HG03378 (cell line): ENCODE measurements around the gene POP5.
"Not testable (repeated sequence)": the region's sequence is repeated elsewhere in the genome, so short reads cannot be mapped to it uniquely, and the experiment has no call there.

ENCODE experiments used
- ATAC-seq: cut with Tn5 transposase; IDR thresholded peaks from one replicate; pipeline ENCODE4 v1.9.1; 2021; ENCODE audit warnings: mild to moderate bottlenecking, moderate library complexity; ENCODE audit not compliant: unreplicated experiment

POP5 gene

DNA sequence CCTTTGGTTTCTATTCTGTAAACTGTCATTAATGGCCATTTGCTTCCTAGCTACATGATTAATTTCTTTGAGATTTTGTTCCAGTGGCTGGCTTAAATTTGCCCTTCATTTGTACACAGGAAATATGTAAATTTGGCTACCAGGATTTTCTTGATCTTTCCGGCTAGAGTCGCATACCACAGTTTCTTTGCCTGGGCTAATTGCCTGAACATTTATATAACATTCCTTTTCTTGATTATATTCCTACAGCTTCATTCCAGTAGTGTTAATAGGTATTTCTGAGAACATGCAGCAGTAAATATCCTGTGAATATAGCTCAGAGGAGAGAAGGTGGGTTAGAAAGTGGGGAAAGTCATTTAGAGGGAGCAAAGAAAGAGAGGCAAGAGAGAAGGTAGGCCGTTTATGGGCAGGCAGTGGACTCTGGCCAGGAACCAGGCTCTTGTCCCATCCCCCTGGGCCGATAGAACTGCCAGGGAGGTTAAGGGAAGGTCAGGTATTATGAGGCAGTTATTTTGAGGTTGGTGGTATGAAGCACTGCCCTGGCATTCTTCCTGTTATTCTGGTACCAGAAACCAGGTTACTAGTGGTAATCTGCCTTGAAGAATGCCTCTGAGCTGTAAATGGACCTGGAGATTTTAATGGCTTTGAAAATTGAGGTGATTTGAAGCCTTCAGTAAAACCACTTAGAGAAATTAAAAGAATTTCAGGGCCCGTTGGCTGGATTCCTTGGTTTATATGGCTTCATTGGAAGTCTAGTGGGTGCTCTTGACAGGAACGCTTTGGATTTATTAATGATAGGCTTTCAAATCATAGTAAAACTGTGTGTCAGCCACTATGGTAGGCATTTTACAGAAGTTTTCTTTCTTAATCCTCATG, 42.7 kb downstream of the POP5 start:
- ATAC-seq: no peak

DNA sequence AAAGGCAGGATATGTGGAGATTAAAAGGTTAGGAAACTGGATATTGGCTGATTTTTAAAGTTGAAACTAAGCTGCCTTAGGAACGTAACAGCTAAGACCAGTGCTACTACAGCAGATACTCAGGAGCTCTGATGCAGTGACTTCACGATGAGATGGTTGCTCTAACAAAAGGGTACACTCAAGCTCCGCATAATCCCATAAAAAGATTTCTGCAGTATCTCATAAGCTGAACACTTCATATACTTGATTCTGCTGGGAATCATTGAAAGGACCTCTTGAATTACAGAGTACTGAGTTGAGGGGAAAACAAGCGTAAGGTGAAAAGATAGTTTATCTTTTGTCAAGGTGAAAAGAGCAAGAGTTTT, 43.4 kb downstream of the POP5 start:
- no peak for ATAC-seq

DNA sequence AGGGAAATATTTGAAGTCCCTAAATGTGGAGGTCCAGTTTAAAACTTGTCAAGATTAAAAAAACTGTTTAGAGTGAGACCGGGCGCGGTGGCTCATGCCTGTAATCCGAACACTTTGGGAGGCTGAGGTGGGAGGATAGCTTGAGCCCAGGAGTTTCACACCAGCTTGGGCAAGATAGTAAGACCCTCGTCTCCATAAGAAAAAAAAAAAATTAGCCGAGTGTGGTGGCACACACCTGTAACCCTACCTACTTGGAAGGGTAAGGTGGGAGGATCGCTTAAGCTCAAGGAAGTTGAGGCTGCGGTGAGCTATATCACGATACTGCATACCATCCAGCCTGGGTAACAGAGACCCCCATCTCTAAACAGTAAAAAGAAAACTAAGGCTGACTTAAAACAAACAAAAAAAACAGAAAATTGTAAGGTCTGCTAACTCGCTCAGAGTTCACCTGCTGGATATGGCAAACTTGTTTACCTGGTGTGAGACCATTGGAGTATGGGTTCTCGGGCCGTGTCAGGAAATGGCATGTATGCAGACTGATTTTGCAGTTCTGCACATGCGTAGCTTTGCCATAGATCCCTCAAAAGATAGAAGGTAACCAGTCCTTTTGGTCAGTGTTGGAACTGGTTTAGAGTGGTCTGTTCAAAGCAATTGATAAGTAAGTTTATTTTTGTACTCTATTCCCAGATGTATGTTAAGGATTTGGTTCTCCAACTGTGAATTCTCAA, 45.0 kb downstream of the POP5 start:
- no peak for ATAC-seq

DNA sequence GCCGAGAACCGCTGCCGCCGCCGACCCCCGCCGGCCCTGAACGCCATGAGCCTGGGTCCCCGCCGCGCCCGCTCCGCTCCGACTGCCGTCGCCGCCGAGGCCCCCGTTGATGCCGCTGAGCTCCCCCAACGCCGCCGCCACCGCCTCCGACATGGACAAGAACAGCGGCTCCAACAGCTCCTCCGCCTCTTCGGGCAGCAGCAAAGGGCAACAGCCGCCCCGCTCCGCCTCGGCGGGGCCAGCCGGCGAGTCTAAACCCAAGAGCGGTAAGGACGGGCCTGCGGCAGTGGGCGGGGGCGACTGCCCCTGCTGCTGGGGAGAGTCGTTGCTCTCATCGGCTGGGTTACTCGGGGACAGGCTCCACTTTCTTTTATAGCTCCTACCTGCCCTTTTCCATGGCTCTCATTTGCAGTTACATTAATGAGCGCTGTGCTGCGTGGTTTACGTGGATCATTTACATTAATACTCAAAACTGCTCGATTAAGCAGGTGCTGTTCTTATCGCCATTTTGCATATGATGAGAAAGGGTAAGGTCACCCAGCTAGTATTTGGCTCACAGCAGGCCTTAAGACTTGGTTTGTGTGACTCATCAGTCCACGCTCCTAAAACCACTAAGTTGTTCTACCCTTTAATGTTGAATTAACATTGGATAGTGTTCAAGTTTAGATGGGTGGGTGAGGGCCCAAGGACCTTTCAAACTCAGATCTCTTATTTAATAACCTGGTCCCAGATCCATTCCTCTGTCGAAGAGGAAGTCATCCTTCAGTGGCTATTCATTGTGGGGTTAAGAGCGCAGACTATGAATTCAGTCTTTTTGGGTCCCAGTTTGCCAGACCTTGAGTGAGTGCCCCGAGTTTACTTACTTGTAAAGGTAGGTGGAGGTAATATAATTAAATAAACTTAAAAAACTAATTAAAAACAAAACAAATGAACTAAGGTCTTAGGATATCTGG, 46.2 kb downstream of the POP5 start:
- ATAC-seq: peak; percentile 22

DNA sequence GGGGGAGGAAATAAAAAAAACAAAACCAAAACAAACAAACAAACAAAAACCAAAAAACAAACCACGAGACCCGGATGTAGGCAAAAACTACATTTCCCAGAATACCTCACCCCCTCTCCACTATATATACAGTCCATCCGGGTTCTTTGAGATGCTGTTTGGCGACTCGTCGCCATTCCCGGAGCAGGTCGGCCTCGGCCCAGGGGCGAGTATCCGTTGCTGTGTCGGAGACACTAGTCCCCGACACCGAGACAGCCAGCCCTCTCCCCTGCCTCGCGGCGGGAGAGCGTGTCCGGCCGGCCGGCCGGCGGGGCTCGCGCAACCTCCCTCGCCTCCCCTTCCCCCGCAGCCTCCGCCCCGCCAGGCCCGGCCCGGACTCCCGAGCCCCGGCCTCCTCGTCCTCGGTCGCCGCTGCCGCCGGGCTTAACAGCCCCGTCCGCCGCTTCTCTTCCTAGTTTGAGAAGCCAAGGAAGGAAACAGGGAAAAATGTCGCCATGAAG, 46.9 kb downstream of the POP5 start, which contains the start of gene RNF10:
Gene RNF10 (plus strand): TSS at position 154 of the 500 bp plus-strand sequence. CDS start 456 bp downstream, outside the sequence.
- peak; percentile 52 for ATAC-seq

- no peak for ATAC-seq
These were observed 48.4 kb downstream of the POP5 start for GRCh38 chr12:120532701-120533238.

DNA sequence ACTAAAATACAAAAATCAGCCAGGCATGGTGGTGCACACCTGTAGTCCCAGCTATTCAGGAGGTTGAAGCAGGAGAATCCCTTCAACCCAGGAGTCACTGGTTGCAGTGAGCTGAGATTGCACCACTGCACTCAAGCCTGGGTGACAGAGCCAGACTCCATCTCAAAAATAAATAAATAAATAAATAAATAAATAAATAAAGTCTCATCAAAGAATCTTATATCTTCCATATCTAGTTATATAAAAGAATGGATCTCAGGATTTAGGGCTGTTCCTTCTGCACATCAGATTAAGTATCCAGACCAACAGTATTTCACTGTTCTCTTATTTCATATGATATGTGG, 50.8 kb downstream of the POP5 start:
- ATAC-seq: not testable (repeated sequence)

DNA sequence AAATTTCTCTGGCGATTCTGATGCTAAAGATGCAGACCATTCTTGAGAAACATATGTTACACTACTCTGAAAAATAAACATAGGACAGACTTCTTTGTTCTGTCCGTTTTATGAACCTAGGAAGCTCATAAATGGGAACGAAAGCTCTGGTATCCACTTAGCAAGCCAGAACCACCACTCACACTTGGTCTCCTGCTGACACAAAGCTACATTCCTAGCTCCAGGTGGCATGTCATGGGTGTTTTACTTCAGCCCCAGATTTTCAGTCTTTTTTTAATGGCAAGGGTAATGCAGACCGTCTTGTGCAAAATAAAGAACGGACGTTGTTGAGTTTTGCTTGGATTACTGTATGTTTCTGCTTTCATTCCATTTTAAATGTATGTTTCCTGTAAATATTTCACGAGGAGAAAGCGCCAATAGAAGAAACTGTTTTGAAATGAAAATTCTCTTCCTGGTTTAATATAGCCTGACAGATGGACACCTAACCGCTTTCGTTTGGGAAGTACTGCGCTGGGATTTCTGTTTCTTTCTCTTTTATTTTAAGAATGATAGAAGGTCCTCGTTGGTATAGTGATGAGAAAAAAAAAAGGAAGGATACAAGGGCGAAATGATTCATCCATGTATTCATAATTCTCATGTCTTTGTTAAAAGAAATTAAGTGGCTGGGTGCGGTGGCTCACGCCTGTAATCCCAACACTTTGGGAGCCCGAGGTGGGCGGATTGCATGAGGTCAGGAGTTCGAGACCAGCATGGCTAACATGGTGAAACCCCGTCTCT, 51.4 kb downstream of the POP5 start:
- ATAC-seq: no peak

DNA sequence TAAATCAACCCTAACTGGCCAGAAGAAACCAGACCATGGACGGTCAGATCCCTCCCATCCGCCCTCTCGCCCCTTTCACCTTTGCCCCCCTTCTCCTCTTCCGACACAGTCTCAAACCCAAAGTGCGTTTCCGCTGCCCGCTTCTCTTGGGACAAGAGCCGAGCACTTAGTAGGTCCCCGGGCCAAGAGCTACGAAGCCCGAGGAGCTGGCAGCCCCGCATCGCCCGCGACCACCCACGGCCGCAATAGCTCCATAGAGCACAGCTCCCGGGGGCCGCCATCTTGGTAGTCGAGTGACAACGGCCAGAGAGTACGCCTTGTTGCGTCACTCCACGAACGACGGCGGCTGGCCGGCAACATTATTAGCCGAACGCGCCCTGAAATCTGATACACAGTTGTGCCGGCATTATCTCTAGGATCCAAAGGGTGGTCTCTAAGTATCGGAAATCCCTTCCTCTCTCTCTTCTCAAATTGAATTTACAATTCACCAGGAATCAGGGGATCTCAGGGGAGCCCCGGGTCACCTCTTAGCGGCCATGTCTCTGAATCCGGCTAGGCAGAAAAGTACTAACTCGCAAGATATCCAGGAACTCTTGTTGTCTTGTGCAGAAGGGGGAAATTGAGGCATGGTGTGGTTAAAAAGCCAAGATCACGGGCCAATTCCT, 52.2 kb downstream of the POP5 start, which contains the start of gene COQ5:
Gene COQ5 (minus strand): TSS at position 298 of the 665 bp plus-strand sequence. CDS start 17 bp downstream, at position 281.
- peak; percentile 70 for ATAC-seq
